IPS DF 19.7 (cell line): ENCODE results near the gene PTBP3.
"Not testable (repeated sequence)": the region's sequence is repeated elsewhere in the genome, so short reads cannot be mapped to it uniquely, and the experiment has no call there.

Experiments used
- DNase-seq: peaks from one replicate; pipeline ENCODE4 v3.0.0-alpha.2; 2013; ENCODE audit warnings: low read depth, low spot score

The PTBP3 gene

GRCh38 chr9:112322701-112323377 is 10.6 kb downstream of the PTBP3 start:
- no peak for DNase-seq

DNA sequence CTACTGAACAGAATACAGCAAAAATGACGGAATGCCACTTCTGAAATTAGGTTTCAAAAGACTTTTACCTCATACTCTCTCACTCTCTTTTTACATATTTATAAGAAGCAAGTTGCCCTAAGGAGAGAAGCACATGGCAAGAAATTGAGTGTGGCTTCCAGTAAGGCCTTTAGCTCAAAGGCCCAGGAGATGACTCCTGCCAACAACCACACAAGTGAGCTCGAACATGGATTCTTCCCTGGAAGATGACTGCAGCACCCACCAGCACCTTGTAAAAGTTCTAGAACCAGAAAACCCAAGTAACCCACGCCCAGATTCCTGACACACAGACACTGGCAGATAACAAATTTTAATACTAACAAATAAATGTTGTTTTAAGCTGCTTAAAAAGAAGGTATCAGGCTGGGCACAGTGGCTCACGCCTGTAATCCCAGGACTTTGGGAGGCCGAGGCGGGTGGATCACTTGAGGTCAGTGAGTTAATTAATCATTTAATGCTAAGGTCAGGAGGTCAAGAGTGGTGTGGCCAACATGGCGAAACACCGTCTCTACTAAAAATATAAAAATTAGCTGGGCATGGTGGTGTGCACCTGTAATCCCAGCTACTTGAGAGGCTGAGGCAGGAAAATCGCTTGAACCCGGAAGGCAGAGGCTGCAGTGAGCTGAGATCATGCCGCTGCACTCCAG is 17.0 kb downstream of the PTBP3 start:
- DNase-seq, result no peak

DNA sequence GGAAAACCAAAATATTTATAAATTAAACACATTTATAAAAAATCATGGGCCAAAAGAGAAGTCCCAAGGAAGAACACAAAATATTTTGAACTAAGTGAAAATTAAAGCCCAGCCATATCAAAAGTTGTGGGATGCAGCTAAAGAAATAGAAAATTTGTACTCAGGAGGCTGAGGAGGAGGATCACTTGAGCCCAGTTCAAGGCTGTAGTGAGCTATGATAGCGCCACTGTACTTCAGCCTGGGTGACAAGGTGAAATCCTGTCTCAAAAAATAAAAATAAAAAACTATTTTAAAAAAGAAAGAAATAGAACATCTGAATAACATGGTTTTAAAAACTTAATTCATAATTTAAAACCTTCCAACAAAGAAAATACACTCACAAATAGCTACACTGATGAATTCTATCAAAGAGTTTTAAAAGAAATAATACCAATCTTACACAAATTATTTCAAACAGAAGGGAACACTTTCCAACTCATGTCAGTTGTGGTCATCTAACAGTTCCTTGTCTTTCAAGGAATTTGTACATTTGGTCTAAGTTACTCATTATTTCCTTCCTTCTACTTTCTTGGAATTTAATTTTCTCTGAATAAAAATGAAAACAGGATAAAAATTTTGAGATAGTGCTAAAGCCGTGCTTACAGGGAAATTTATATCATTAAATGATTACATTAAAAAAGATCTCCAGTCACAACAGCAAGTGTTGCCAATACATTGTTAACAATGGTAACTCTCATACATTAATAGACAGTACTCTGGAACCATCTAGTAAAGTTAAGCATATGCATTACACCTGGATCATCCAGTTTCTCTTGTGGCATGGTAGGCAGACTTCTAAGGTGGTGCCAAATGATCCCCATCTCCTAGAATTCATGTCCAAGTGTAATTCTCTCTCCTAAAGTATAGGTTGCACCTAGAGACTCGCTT is 17.8 kb downstream of the PTBP3 start:
- no peak for DNase-seq

- no peak for DNase-seq
Observed at GRCh38 chr9:112312139-112312538, 21.3 kb downstream of the PTBP3 start.

- DNase-seq, result no peak
Observed at GRCh38 chr9:112311497-112311896, 21.9 kb downstream of the PTBP3 start.

GRCh38 chr9:112310826-112311225 is 22.6 kb downstream of the PTBP3 start:
- DNase-seq, result no peak

- DNase-seq, result no peak
Observed at GRCh38 chr9:112308588-112308987, 24.8 kb downstream of the PTBP3 start.

DNA sequence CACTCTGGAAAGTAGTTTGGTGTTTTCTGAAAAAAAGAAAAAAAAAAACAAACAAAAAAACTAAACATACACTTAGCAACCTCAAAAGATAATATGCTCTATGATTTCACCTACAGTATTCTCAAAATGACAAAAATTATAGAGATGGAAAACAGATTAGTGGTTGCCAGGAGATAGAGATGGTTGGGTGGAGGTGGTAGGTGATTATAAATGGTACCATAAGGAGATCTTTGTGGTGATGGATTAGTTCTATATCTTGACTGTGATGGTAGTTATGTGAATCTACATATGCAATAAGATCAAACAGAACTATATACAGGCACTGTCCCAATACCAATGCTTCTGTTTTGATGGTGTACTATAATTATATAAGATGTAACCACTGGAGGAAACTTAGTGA is 32.0 kb downstream of the PTBP3 start:
- no peak for DNase-seq

DNA sequence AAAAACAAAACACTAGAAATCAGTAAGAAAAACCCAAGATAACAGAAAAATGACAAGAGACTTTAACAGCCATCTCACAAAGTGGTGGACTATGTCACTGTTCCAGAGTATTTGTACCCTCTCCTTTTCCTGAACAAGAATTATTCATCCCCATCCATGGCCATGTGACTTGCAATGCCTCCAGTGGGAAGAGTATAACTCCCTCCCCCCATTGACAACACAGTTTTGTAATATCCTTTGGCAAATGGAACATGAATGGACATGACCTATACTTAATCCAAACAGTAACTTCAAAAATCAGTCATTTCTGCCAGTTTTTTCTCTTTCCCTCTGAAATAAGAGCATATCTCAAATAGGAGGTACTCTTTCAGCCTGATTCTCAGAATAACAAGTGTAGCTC is 33.9 kb downstream of the PTBP3 start:
- DNase-seq, result no peak

GRCh38 chr9:112296929-112297328 is 36.5 kb downstream of the PTBP3 start:
- DNase-seq, result no peak

DNA sequence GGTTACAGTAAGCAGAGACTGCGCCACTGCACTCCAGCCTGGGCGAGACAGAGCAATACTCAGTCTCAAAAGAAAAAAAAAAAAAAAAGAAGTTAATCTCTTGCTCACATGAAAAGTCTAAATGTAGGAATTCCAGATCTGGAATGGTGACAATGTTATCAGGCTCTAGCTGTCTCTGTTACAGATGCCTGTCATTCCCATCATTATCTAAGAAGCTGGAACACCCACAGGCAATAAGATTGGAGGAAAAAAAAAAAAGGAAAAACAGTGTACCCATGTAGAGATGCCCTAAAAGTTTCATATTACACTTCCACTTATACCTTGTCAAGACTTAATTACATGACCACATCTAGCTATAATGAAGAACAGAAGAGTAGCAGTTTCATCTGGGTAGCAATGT is 38.2 kb downstream of the PTBP3 start:
- DNase-seq, result no peak

DNA sequence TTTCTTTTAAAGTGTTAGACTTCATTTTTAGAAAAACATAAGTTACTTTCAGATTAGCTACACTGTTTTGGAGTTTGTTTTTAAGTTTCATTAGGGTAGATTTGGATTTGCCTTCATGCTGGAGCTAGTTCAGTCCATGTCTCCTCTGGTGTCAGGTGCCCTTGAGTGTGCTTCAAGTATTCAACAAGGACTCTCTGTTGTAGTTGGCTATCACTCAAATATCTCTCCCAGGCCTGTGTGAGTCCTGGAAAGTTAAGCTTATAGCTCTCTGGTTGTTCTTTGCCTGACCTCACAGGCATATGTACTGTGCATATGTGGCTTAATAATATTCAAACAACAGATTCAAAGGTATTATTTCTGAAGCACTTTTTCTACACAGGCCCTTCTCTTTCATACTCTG is 45.4 kb downstream of the PTBP3 start:
- DNase-seq, result no peak

- DNase-seq, result no peak
Observed at GRCh38 chr9:112286926-112287325, 46.5 kb downstream of the PTBP3 start.

GRCh38 chr9:112285056-112285455 is 48.4 kb downstream of the PTBP3 start:
- no peak for DNase-seq

DNA sequence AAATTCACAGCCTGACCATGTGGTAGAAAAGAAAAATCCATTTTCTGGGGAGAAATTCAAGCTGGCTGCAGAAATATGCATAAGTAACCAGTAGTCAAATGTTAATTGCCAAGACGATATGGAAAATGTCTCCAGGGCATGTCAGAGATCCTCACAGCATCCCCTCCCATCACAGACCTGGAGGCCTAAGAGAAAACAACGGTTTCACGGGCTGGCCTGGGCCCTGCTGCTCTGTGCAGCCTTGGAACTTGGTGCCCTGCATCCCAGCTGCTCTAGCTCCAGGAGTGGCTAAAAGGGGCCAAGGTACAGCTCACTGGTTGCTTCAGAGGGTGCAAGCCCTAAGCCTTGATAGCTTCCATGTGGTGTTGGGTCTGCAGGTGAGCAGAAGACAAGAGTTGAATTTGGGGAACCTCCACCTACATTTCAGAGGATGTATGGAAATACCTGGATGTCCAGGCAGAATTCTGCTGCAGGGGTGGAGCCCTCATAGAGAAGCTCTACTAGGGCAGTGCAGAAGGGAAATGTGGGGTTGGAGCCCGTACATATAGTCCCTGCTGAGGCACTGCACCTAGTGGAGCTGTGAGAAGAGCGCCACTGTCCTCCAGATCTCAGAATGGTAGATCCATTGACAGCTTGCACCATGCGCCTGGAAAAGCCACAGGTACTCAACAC is 49.7 kb downstream of the PTBP3 start:
- no peak for DNase-seq

- DNase-seq, result not testable (repeated sequence)
Observed at GRCh38 chr9:112282841-112283240, 50.6 kb downstream of the PTBP3 start.

- no peak for DNase-seq
Observed at GRCh38 chr9:112280904-112281303, 52.5 kb downstream of the PTBP3 start.

DNA sequence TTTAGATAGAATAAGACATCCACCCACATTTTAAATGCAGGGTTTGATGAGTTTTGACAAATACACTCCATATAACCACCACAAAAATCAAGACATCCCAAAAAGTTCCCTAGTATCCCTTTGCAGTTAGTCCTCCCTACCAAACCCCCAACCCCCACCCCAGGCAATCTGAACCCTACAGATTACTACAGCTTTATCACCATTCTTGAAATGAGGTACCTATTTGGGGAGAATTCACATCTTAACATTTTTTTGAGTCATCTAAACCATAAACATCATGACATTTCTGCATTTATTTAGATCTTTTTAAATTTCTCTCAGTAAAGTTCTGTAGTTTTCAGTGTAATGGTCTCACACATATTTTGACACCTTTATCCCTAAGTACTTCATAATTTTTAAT is 53.9 kb downstream of the PTBP3 start:
- DNase-seq, result no peak

GRCh38 chr9:112278152-112278551 is 55.3 kb downstream of the PTBP3 start:
- DNase-seq, result no peak

DNA sequence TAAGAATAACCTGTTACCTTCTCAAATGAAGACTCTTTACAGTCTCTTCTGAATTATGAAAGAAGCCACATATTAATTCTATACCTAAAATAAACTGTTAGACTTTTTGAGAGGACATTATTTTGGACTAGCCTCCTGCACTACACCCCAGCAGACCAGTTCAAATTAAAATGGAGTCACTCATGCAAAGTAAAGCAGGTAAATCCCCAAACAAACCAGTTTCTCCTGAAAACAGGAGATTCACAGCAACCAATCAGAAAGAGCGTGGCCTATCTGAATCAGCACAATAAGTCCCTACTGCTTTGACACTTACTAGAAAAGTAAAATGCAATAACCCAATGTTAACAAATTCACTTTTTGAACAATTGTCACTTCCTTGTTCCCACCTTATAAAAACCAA is 58.8 kb downstream of the PTBP3 start:
- no peak for DNase-seq

GRCh38 chr9:112273876-112274275 is 59.5 kb downstream of the PTBP3 start:
- DNase-seq, result no peak
